Stimulated activated memory B cell treated with anti-CD40 and anti-IgM and Interleukin-4, amounts not matched to agents 10 μg/mL and 1 μg/mL and 100 μg/mL, for 72 hours (primary cell): ENCODE measurements around the gene FAM83F.
"Not testable (repeated sequence)": the region's sequence is repeated elsewhere in the genome, so short reads cannot be mapped to it uniquely, and the experiment has no call there.

Source experiments
- ATAC-seq: fragments of 150-1000 bp; cut with Tn5 transposase; 2 replicates; pipeline ENCODE4 v1.10.0; 2021
- H3K27ac Mint-ChIP-seq: one replicate; pipeline ENCODE4 v1.8.0; 2022; ENCODE audit warnings: mild to moderate bottlenecking, mixed read lengths
- H3K27me3 Mint-ChIP-seq: one replicate; pipeline ENCODE4 v1.8.0; 2022; ENCODE audit warnings: mixed read lengths
- H3K36me3 Mint-ChIP-seq: one replicate; pipeline ENCODE4 v1.8.0; 2022; ENCODE audit warnings: mixed read lengths
- H3K4me1 Mint-ChIP-seq: one replicate; pipeline ENCODE4 v1.8.0; 2022; ENCODE audit warnings: mixed read lengths
- H3K4me3 Mint-ChIP-seq: one replicate; pipeline ENCODE4 v1.8.0; 2022; ENCODE audit warnings: mild to moderate bottlenecking, moderate library complexity, mixed read lengths
- H3K9me3 Mint-ChIP-seq: one replicate; pipeline ENCODE4 v1.8.0; 2022; ENCODE audit warnings: mixed read lengths

The FAM83F gene

GRCh38 chr22:39994566-39995392 lies at the start of gene FAM83F:
Gene FAM83F (plus strand): TSS chr22:39994954. CDS start chr22:39995043, 89 bp downstream.
- Mint-ChIP-seq H3K36me3 (no peaks in the 10 kb centered on the region), H3K27me3 (peaks cover 55% of the 10 kb centered on the region), H3K27ac (peak within 1 kb of the TSS; percentile 15)

GRCh38 chr22:39946126-39946502 lies 48.6 kb upstream of the FAM83F start:
- H3K4me1 Mint-ChIP-seq: peaks cover 44% of the 10 kb centered on the region
- H3K4me3 Mint-ChIP-seq: no peak overlapping the region
- ATAC-seq: no peak
- no peak overlapping the region for H3K27ac Mint-ChIP-seq
- no peaks in the 10 kb centered on the region for H3K9me3 Mint-ChIP-seq
- no peaks in the 10 kb centered on the region for H3K27me3 Mint-ChIP-seq
- no peaks in the 10 kb centered on the region for H3K36me3 Mint-ChIP-seq

More at GRCh38 chr22:39994566-39995392, at the start of gene FAM83F:
- H3K4me3 Mint-ChIP-seq: peak within 1 kb of the TSS; percentile 10
- H3K9me3 Mint-ChIP-seq: no peaks in the 10 kb centered on the region
- H3K4me1 Mint-ChIP-seq: peaks cover 7% of the 10 kb centered on the region
- ATAC-seq: peak; percentile 65

GRCh38 chr22:39946503-39947219 lies 48.1 kb upstream of the FAM83F start:
- Mint-ChIP-seq H3K4me1 (peaks cover 49% of the 10 kb centered on the region), H3K36me3 (no peaks in the 10 kb centered on the region), H3K27ac (peak overlapping the region; percentile 71), H3K9me3 (no peaks in the 10 kb centered on the region), H3K4me3 (no peak overlapping the region), H3K27me3 (no peaks in the 10 kb centered on the region)
- ATAC-seq: peak; percentile 48

- peak; percentile 91 for ATAC-seq
- Mint-ChIP-seq H3K4me1 (peaks cover 49% of the 10 kb centered on the region), H3K36me3 (no peaks in the 10 kb centered on the region), H3K27me3 (no peaks in the 10 kb centered on the region), H3K9me3 (no peaks in the 10 kb centered on the region), H3K4me3 (peak overlapping the region; percentile 42), H3K27ac (peak overlapping the region; percentile 71)
These were observed 47.2 kb upstream of the FAM83F start for GRCh38 chr22:39947220-39948216.

- Mint-ChIP-seq H3K9me3 (no peaks in the 10 kb centered on the region), H3K27me3 (peaks cover 15% of the 10 kb centered on the region), H3K36me3 (peaks cover 7% of the 10 kb centered on the region), H3K27ac (peak overlapping the region; percentile 10), H3K4me1 (peaks cover 45% of the 10 kb centered on the region), H3K4me3 (no peak overlapping the region)
- peak; percentile 37 for ATAC-seq
These were observed 44.6 kb upstream of the FAM83F start for GRCh38 chr22:39949964-39950737.

GRCh38 chr22:39951603-39952293 lies 43.0 kb upstream of the FAM83F start:
- not testable (repeated sequence) for H3K36me3 Mint-ChIP-seq, ATAC-seq, H3K9me3 Mint-ChIP-seq, H3K4me3 Mint-ChIP-seq, H3K27ac Mint-ChIP-seq
- H3K4me1 Mint-ChIP-seq: peaks cover 45% of the 10 kb centered on the region
- H3K27me3 Mint-ChIP-seq: peaks cover 15% of the 10 kb centered on the region

GRCh38 chr22:39952347-39952746 lies 42.4 kb upstream of the FAM83F start:
- Mint-ChIP-seq H3K9me3 (no peaks in the 10 kb centered on the region), H3K4me3 (no peak overlapping the region), H3K36me3 (peaks cover 7% of the 10 kb centered on the region), H3K27ac (peak overlapping the region; percentile 0), H3K4me1 (peaks cover 45% of the 10 kb centered on the region), H3K27me3 (peaks cover 15% of the 10 kb centered on the region)
- no peak for ATAC-seq

GRCh38 chr22:39953101-39953500 lies 41.7 kb upstream of the FAM83F start:
- H3K36me3 Mint-ChIP-seq: peaks cover 11% of the 10 kb centered on the region
- H3K4me3 Mint-ChIP-seq: no peak overlapping the region
- no peak for ATAC-seq
- peaks cover 19% of the 10 kb centered on the region for H3K27me3 Mint-ChIP-seq
- peaks cover 49% of the 10 kb centered on the region for H3K4me1 Mint-ChIP-seq
- peak overlapping the region; percentile 0 for H3K27ac Mint-ChIP-seq
- H3K9me3 Mint-ChIP-seq: no peaks in the 10 kb centered on the region

GRCh38 chr22:39954584-39955055 lies 40.1 kb upstream of the FAM83F start:
- H3K9me3 Mint-ChIP-seq: no peaks in the 10 kb centered on the region
- peaks cover 34% of the 10 kb centered on the region for H3K27me3 Mint-ChIP-seq
- H3K27ac Mint-ChIP-seq: no peak overlapping the region
- no peak overlapping the region for H3K4me3 Mint-ChIP-seq
- ATAC-seq: no peak
- H3K36me3 Mint-ChIP-seq: peaks cover 18% of the 10 kb centered on the region
- H3K4me1 Mint-ChIP-seq: peaks cover 51% of the 10 kb centered on the region

- H3K4me1 Mint-ChIP-seq: peaks cover 41% of the 10 kb centered on the region
- no peak overlapping the region for H3K4me3 Mint-ChIP-seq
- ATAC-seq: no peak
- peaks cover 29% of the 10 kb centered on the region for H3K36me3 Mint-ChIP-seq
- H3K9me3 Mint-ChIP-seq: no peaks in the 10 kb centered on the region
- H3K27ac Mint-ChIP-seq: no peak overlapping the region
- peaks cover 44% of the 10 kb centered on the region for H3K27me3 Mint-ChIP-seq
These were observed 39.1 kb upstream of the FAM83F start for GRCh38 chr22:39955675-39956074.

GRCh38 chr22:39956932-39957664 lies 37.7 kb upstream of the FAM83F start:
- Mint-ChIP-seq H3K27ac (peak overlapping the region; percentile 65), H3K4me3 (peak overlapping the region; percentile 60), H3K36me3 (peaks cover 34% of the 10 kb centered on the region), H3K27me3 (peaks cover 46% of the 10 kb centered on the region), H3K4me1 (peaks cover 42% of the 10 kb centered on the region), H3K9me3 (no peaks in the 10 kb centered on the region)
- peak; percentile 86 for ATAC-seq

- no peak for ATAC-seq
- Mint-ChIP-seq H3K27me3 (peaks cover 39% of the 10 kb centered on the region), H3K27ac (no peak overlapping the region), H3K4me3 (no peak overlapping the region), H3K9me3 (no peaks in the 10 kb centered on the region), H3K4me1 (peaks cover 42% of the 10 kb centered on the region), H3K36me3 (peaks cover 34% of the 10 kb centered on the region)
These were observed 36.6 kb upstream of the FAM83F start for GRCh38 chr22:39958009-39958711.
